Stimulated activated CD4-positive, alpha-beta T cell treated with anti-CD3 and anti-CD28 coated beads, Interleukin-15, amount 100 ng/mL, for 24 hours (primary cell): ENCODE data around the gene GRWD1.
A peak's percentile ranks its signal among the peaks of the same experiment; 100 is the strongest.

ENCODE experiments used
- DNase-seq: peaks from one replicate; pipeline ENCODE4 v3.0.0-alpha.2; 2020

GRWD1 gene

GRCh38 chr19:48445606-48446481 is at the start of gene GRWD1:
Gene GRWD1, plus strand, starts transcription at chr19:48445983. Its CDS starts 23 bp downstream, at chr19:48446006.
- DNase-seq, result peak; percentile 96

GRCh38 chr19:48396016-48396823 is 49.6 kb upstream of the GRWD1 start:
- DNase-seq, result no peak

GRCh38 chr19:48396824-48397176 is 49.0 kb upstream of the GRWD1 start:
- DNase-seq, result no peak

- no peak for DNase-seq
Observed at GRCh38 chr19:48397263-48398101, 48.3 kb upstream of the GRWD1 start.

GRCh38 chr19:48398102-48398374 is 47.7 kb upstream of the GRWD1 start:
- DNase-seq, result peak; percentile 29

- DNase-seq, result peak; percentile 89
Observed at GRCh38 chr19:48398375-48399235, 47.2 kb upstream of the GRWD1 start.

- DNase-seq, result peak; percentile 38
Observed at GRCh38 chr19:48400018-48400742, 45.6 kb upstream of the GRWD1 start.

- no peak for DNase-seq
Observed at GRCh38 chr19:48401287-48401686, 44.5 kb upstream of the GRWD1 start.

GRCh38 chr19:48403606-48404005 is 42.2 kb upstream of the GRWD1 start:
- peak; percentile 59 for DNase-seq

GRCh38 chr19:48405010-48405659 is 40.6 kb upstream of the GRWD1 start:
- DNase-seq, result no peak

GRCh38 chr19:48405850-48406249 is 39.9 kb upstream of the GRWD1 start:
- DNase-seq, result no peak

- DNase-seq, result no peak
Observed at GRCh38 chr19:48413879-48414587, 31.8 kb upstream of the GRWD1 start.

- peak; percentile 83 for DNase-seq
Observed at GRCh38 chr19:48415395-48415794, 30.4 kb upstream of the GRWD1 start.

GRCh38 chr19:48415806-48416221 is 30.0 kb upstream of the GRWD1 start:
- peak; percentile 10 for DNase-seq

GRCh38 chr19:48417421-48417820 is 28.4 kb upstream of the GRWD1 start:
- no peak for DNase-seq

GRCh38 chr19:48418317-48419064 is 27.3 kb upstream of the GRWD1 start:
- DNase-seq, result peak; percentile 33

GRCh38 chr19:48419158-48419920 is 26.4 kb upstream of the GRWD1 start:
- peak; percentile 80 for DNase-seq

GRCh38 chr19:48421548-48421947 is 24.2 kb upstream of the GRWD1 start:
- DNase-seq, result no peak
